ENCODE data around the gene IVD. TPM values are rescaled to one million over a fixed set of nuclear protein-coding genes. Genes with fewer than 3 reads are reported as not detected.
A peak's percentile ranks its signal among the peaks of the same experiment; 100 is the strongest.

The IVD gene
- polyA plus RNA-seq, 2 donors, result 13.4 to 14.9 TPM

DNA sequence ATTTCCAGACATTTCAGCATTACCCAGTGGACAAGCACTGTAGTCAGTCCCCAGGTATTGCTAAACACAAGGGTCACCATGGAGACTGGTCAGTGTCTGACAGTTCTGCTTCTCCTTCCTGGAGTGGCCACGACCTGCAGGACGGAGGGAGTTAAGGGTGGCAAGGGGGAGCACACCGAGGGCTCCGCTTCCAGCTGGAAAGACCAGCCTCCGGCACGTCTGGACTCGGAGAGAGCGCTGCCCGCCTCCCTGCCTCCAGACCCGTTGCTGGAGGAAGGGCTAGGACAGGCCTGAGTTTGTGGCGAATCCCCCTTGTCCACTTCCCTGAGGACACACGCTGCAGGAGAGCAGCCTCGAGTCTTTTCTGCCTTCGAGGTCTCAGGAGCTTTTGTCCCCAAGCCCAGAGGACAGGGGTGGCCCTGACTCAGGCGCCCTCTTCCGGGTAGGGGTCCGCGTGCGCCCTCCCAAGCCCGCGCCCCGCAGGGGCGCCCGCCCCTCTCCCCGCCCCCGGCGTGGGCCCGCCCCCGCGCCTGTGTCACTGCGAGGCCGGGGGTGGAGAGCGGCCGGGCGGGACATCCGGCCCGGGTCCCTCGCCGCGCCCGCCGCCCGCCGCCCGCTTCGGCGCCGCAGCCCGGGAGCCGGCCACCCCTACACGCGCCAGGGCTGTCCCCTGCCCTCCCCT, 65.0 kb downstream of the IVD start, which contains the start of gene CHST14:
TSS of gene CHST14 (plus strand) at position 562 of the 682 bp plus-strand sequence. CDS start 230 bp downstream, outside the sequence.
- Histone ChIP-seq H3K27me3 (ENCODE audit: control insufficient read depth in 1 of 2, insufficient read depth in 2 of 2, low read length in 2 of 2) (no peaks in the 10 kb centered on the region), H3K27ac (ENCODE audit: low read depth in 2 of 2, low read length in 1 of 2) (peak within 1 kb of the TSS; percentile 83), H3K4me3 (ENCODE audit: low read depth in 1 of 2, low read length in 2 of 2) (peak within 1 kb of the TSS; percentile 54 to 75), H3K36me3 (ENCODE audit: control insufficient read depth in 2 of 2, insufficient read depth in 2 of 2, low read length in 1 of 2) (peaks cover 4 to 15% of the 10 kb centered on the region in 2 donors), H3K9me3 (ENCODE audit: control insufficient read depth in 2 of 2, insufficient read depth in 1 of 2, low read depth in 1 of 2, low read length in 1 of 2) (no peaks in the 10 kb centered on the region), H3K4me1 (ENCODE audit: control insufficient read depth in 2 of 2, insufficient read depth in 2 of 2, low read length in 1 of 2) (peaks cover 0 to 12% of the 10 kb centered on the region in 2 donors)
- 3% methylated on average over 28 to 52 of the region's 52 CpGs for WGBS, 2 donors

Other genes starting within 250 kb of the IVD start
- 1 to 10 TPM; 4.3 to 5.8 TPM for gene BUB1B, start 244.7 kb upstream of the IVD start, polyA plus RNA-seq
- gene PAK6, start 166.7 kb upstream of the IVD start, polyA plus RNA-seq, result 10 to 100 TPM; 14.7 to 16.6 TPM
- not detected for gene ANKRD63, start 122.7 kb upstream of the IVD start, polyA plus RNA-seq
- 1 to 10 TPM; 5.3 to 7.3 TPM for gene PLCB2, start 97.9 kb upstream of the IVD start, polyA plus RNA-seq
- gene INAFM2, start 82.1 kb upstream of the IVD start, polyA plus RNA-seq, result 1 to 10 TPM; 6.4 to 7.0 TPM
- 10 to 100 TPM; 21.1 to 58.1 TPM for gene CCDC9B, start 64.9 kb upstream of the IVD start, polyA plus RNA-seq
- gene PHGR1, start 54.8 kb upstream of the IVD start, polyA plus RNA-seq, result 1 to 10 TPM in 1 of 2 donors, under 1 TPM in 1; 0.25 to 2.8 TPM
- gene DISP2, start 47.6 kb upstream of the IVD start, polyA plus RNA-seq, result 1 to 10 TPM in 1 of 2 donors, under 1 TPM in 1; 0.33 to 1.3 TPM
- gene KNSTRN, start 23.1 kb upstream of the IVD start, polyA plus RNA-seq, result 10 to 100 TPM; 11.3 TPM
- 1 to 10 TPM; 6.7 to 8.1 TPM for gene BAHD1, start 35.2 kb downstream of the IVD start, polyA plus RNA-seq
- gene CHST14, start 65.2 kb downstream of the IVD start, polyA plus RNA-seq, result 1 to 10 TPM; 4.3 to 4.4 TPM
- 10 to 100 TPM in 1 of 2 donors, 1 to 10 TPM in 1; 7.9 to 11.1 TPM for gene CCDC32, start 159.2 kb downstream of the IVD start, polyA plus RNA-seq
- gene RPUSD2, start 163.5 kb downstream of the IVD start, polyA plus RNA-seq, result 1 to 10 TPM; 5.0 to 7.3 TPM
- gene KNL1, start 188.5 kb downstream of the IVD start, polyA plus RNA-seq, result 1 to 10 TPM; 1.8 to 2.6 TPM